Measurements from ENCODE around the gene ZSCAN9. TPM values are rescaled to one million over a fixed set of nuclear protein-coding genes. Genes with fewer than 3 reads are reported as not detected.
A peak's percentile ranks its signal among the peaks of the same experiment; 100 is the strongest.

Gene ZSCAN9
- total and polyA plus RNA-seq, 9 of the 15 experiments (the other 6 are each of a cell fraction or from before 2014, with no cell fraction given), result 18.8 to 48.9 (median 28.7) TPM

- Histone ChIP-seq H3K79me2 (ENCODE audit: control insufficient read depth, insufficient read depth, low read length) (no peaks in the 10 kb centered on the region), H2AFZ (ENCODE audit: low read depth, low read length) (no peak overlapping the region), H3K36me3 (ENCODE audit: control insufficient read depth, insufficient read depth, low read length) (no peaks in the 10 kb centered on the region), H3K9me1 (ENCODE audit: control insufficient read depth, insufficient read depth, low read length) (no peaks in the 10 kb centered on the region), H3K27me3 (ENCODE audit: control insufficient read depth in 2 of 2, insufficient read depth in 2 of 2, low read length in 2 of 2) (no peaks in the 10 kb centered on the region), H3K27ac (ENCODE audit: extremely low read depth, low read depth, low read length) (no peak overlapping the region), H3K4me2 (ENCODE audit: insufficient read depth, low read length) (no peak overlapping the region), H4K20me1 (replicated peaks; ENCODE audit: control insufficient read depth, insufficient read depth, low read length) (no peaks in the 10 kb centered on the region), H3K4me3 (no peak overlapping the region), H3K4me1 (replicated peaks in 1 of 2; ENCODE audit: control insufficient read depth in 2 of 2, insufficient read depth in 2 of 2, low read length in 2 of 2) (no peaks in the 10 kb centered on the region), H3K9me3 (replicated peaks; ENCODE audit: control insufficient read depth, insufficient read depth, low read depth, low read length) (peaks cover 27% of the 10 kb centered on the region), H3K9ac (ENCODE audit: insufficient read depth in 1 of 2, low read depth in 2 of 2, low read length in 2 of 2) (no peak overlapping the region)
- BruUV-seq (replicated peaks), result no TSS peak
- in situ Hi-C loops (cut with MboI) (no loop called here), intact Hi-C loops (cut with micrococcal nuclease) (no loop called here)
- WGBS (ENCODE audit: insufficient coverage, low coverage, missing lambda C conversion rate), result 23% methylated on average over 6 of the region's 6 CpGs
- ATAC-seq (no peak), FAIRE-seq (no peak), DNase-seq (ENCODE audit: extremely low read depth in 1 of 4, low spot score in 3 of 4) (no peak)
- ChIA-PET CTCF (ENCODE audit: low intra/inter-chr PET ratio) (no interaction called here), POLR2A (interaction anchor here (1.3 kb wide), 1 partner anchor 9 kb away, joined by 4 read pairs; no protein-coding TSS in a partner anchor)
- TF ChIP-seq CBX3 (IDR thresholded peaks at IDR 0.05; ENCODE audit: borderline replicate concordance in 1 of 2, low read length in 2 of 2), result peak in 1 of 2 experiments; percentile 90; a peak in 2 of 3 replicates
- TF ChIP-seq NFRKB (IDR thresholded peaks at IDR 0.05; ENCODE audit: low read depth), result peak; percentile 85; the same call in 1 of the 2 replicates
- TF ChIP-seq HDAC6 (IDR thresholded peaks at IDR 0.05; ENCODE audit: low read depth, low read length), result peak; percentile 18; the same call in 1 of the 2 replicates
- TF ChIP-seq MAFG (tag; conservative IDR thresholded peaks at IDR 0.05), result 0 out of 2 replicates have a peak, but pooled peaks have one; percentile 9
- peak; percentile 44; the same call in 1 of the 2 replicates for TF ChIP-seq TEAD4 (IDR thresholded peaks at IDR 0.05; ENCODE audit: low read length)
- TF ChIP-seq TEAD4 (CRISPR knock-in tag; IDR thresholded peaks at IDR 0.05; ENCODE audit: borderline replicate concordance), result no peak
- TF ChIP-seq DPF2 (IDR thresholded peaks at IDR 0.05), result no peak
- peak; percentile 93 for TF ChIP-seq XRCC3 (IDR thresholded peaks at IDR 0.05)
- 0 out of 2 replicates have a peak, but pooled peaks have one; percentile 22 for TF ChIP-seq SMARCA5 (IDR thresholded peaks at IDR 0.05)
- peak; percentile 42; the same call in 1 of the 2 replicates for TF ChIP-seq JUN (IDR thresholded peaks at IDR 0.05; ENCODE audit: borderline replicate concordance, low read depth, low read length)
- TF ChIP-seq JUN (CRISPR knock-in tag; IDR thresholded peaks at IDR 0.05; ENCODE audit: borderline replicate concordance), result no peak
- TF ChIP-seq TRIM28 (IDR thresholded peaks at IDR 0.05), result peak; percentile 99
- TF ChIP-seq KDM1A (IDR thresholded peaks at IDR 0.05), result peak in 1 of 2 experiments; percentile 8; a peak in 1 of 4 replicates
- no peak for TF ChIP-seq MBD2 (IDR thresholded peaks at IDR 0.05; ENCODE audit: borderline replicate concordance, low read depth)
- no peak for TF ChIP-seq CC2D1A (IDR thresholded peaks at IDR 0.05)
- TF ChIP-seq ZNF507 (tag; conservative IDR thresholded peaks at IDR 0.05), result 0 out of 2 replicates have a peak, but pooled peaks have one; percentile 6
- TF ChIP-seq MTA1 (IDR thresholded peaks at IDR 0.05; ENCODE audit: borderline replicate concordance), result 0 out of 2 replicates have a peak, but pooled peaks have one; percentile 30
- no peak for TF ChIP-seq TAF7 (tag; IDR thresholded peaks at IDR 0.05)
- peak; percentile 59 for TF ChIP-seq ZNF316 (IDR thresholded peaks at IDR 0.05)
- TF ChIP-seq RBM25 (IDR thresholded peaks at IDR 0.05; ENCODE audit: low read depth, low read length, severe bottlenecking), result peak; percentile 89
- TF ChIP-seq LEF1 (IDR thresholded peaks at IDR 0.05), result peak; percentile 33; the same call in 1 of the 2 replicates
- TF ChIP-seq ZNF280B (CRISPR knock-in tag; IDR thresholded peaks at IDR 0.05), result peak; percentile 97
Measured at GRCh38 chr6:28188111-28188979, 36.7 kb upstream of the ZSCAN9 start.

Data from K562 (cell line).